Hematopoietic multipotent progenitor cell (in vitro differentiated cells): ENCODE measurements around the gene SPDYE3. TPM values are rescaled to one million over a fixed set of nuclear protein-coding genes. Genes with fewer than 3 reads are reported as not detected.
"Not testable (repeated sequence)": the region's sequence is repeated elsewhere in the genome, so short reads cannot be mapped to it uniquely, and the experiment has no call there.

Experiments
- DNase-seq, 3 donors: peaks; one replicate each; pipeline ENCODE4 v3.0.0-alpha.2; 2011 to 2015; ENCODE audit warnings: low read depth in 2 of 3, low spot score in 2 of 3
- total RNA-seq: library from RNA; depleted of rRNA; stranded (reverse); fragments of >200 nt; gene quantifications from one replicate; pipeline ENCODE4 v1.2.3, GENCODE V29; 2012

Gene SPDYE3
- total RNA-seq, 1 donor: not detected

- not testable (repeated sequence) for DNase-seq
These were observed 20.1 kb upstream of the SPDYE3 start for GRCh38 chr7:100287191-100287969.

GRCh38 chr7:100288258-100288657 lies 19.2 kb upstream of the SPDYE3 start:
- DNase-seq: not testable (repeated sequence)

DNA sequence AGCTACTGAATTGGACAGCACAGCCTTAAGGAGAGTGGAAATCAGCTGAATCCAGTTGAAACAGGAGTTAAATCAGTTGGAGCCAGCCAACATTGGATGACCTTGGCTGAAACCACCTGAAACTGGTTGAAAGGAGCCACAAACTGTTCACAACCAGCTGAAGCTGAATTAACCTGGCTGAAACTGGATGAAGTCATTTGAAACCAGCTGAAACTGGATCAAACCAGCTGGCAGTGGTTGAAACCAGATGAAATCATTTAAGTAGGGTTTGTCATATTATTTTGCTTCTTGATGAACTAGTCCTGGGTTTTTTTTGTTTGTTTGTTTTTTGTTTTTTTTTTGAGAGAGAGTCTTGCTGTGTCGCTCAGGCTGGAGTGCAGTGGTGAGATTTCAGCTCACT lies 15.3 kb upstream of the SPDYE3 start:
- DNase-seq: not testable (repeated sequence)

- not testable (repeated sequence) for DNase-seq
These were observed 12.2 kb upstream of the SPDYE3 start for GRCh38 chr7:100295269-100295668.

- not testable (repeated sequence) for DNase-seq
These were observed 9.5 kb upstream of the SPDYE3 start for GRCh38 chr7:100297852-100298631.

GRCh38 chr7:100298632-100298895 lies 8.9 kb upstream of the SPDYE3 start:
- not testable (repeated sequence) for DNase-seq

DNA sequence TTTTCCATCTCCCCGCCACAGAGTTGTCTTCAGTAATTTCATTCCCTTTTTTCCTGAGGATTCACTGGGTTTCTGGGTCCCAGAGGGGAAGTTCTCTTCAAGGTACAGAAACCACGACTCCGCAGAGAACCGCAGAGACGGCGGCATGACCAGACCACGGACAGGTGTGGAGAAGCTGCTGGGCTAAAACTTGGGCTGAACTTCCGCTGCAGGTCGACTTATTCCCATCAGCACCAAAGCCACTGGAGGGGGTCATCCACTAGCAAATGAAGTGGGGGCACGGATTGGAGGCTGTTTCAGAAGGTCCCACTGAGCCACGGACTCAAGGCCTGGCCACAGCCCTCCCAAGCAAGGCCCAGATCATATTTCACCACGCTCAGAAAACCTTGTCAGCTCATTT lies 3.0 kb upstream of the SPDYE3 start:
- not testable (repeated sequence) for DNase-seq

DNA sequence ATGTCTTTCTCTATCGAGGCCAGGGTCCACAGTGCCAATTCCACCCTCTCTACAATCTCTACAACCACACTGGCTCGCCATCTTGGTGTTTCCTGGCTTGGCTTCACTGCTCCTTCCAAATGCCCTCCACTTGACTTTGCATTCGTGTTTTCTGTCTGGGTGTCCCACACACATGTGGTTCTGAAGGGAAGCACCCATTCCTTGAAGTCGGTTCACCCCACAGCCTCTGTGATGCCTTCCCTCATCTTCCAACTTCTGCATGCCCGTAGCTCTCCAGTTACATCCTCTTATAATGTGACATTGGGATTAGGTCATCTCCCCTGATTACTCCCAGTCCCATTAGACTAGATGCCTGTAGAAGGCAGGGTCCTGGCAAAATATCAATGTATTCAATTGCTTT lies 10.8 kb downstream of the SPDYE3 start:
- not testable (repeated sequence) for DNase-seq

- DNase-seq: not testable (repeated sequence)
These were observed 14.1 kb downstream of the SPDYE3 start for GRCh38 chr7:100321648-100322047.

DNA sequence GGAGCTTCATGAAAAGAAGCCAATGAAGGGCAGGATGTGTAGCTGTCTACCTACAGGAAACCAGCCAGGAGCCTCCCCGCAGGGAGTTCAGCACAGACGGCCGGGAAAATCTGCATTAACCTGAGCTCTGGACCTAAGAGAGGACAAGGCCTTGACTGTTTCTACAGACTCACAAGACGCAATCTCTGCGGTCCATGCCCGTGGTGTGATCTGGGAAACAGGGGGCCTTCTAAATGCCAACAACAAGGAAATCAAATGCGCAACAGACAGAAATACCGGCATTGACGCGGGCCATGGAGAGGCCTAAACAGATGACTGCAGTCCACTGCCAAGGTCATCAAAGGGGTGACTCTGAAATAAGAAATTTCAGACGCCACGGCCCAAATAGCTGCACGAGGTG lies 16.7 kb downstream of the SPDYE3 start:
- DNase-seq: not testable (repeated sequence)

DNA sequence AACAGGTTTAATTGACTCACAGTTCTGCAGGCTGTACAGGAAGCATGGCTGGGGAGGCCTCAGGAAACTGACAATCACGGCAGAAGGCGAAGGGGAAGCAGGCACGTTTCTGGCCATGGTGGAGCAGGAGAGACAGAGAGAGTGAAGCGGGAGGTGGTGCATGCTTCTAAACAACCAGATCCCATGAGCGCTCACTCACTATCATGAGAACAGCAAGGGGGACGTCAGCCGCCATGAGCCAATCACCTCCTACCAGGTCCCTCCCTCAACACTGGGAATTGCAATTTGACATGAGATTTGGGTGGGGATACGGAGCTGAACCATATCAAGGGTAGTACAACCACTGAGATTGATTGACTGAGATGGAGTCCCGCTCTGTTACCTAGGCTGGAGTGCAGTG lies 18.2 kb downstream of the SPDYE3 start:
- not testable (repeated sequence) for DNase-seq

DNA sequence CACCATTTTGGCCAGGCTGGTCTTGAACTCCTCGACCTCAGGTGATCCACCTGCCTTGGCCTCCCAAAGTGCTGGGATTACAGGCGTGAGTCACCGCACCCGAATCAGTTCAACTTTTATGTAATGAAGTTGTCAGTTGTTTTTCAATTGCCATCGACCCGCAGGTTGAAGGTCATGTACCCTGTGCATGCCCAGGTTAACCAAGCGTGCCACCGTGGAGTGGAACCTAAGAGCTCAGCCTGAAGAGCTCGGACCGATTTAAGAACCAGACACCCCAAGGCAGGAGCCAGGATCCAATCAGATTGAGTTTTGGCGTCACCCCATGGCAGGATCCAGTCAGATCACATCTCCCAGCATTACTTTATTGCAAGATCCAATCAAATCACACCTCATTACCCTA lies 19.4 kb downstream of the SPDYE3 start:
- not testable (repeated sequence) for DNase-seq

GRCh38 chr7:100335566-100336466 lies 28.3 kb downstream of the SPDYE3 start:
- DNase-seq: peak; percentile 61 to 90 (median 89)

DNA sequence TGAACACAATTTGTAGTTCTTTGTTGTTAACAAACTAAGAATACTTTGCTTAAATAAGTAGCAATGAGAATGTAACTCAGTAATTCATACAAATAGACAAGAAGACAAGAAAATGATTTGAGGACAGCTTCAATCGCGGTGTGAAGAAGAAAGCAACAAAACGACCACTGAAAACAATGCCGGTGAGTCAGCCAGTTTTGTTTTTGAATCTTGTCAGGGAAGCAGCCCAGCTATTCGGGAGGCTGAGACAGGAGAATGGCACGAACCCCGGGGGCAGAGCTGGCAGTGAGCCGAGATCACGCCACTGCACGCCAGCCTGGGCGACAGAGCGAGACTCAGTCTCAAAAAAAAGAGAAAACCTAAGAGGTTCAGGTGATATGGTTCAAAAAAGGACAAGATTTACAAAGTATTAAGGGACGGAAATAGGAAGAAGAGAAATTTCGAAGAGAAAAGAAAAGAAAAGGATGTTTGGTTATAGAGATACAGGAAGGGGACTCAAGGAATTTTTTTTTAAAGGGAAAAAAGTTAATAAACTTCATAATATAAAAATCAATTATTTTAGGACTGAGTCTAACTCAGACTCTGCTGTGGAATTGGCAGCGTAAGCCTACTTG lies 30.7 kb downstream of the SPDYE3 start:
- not testable (repeated sequence) for DNase-seq

DNA sequence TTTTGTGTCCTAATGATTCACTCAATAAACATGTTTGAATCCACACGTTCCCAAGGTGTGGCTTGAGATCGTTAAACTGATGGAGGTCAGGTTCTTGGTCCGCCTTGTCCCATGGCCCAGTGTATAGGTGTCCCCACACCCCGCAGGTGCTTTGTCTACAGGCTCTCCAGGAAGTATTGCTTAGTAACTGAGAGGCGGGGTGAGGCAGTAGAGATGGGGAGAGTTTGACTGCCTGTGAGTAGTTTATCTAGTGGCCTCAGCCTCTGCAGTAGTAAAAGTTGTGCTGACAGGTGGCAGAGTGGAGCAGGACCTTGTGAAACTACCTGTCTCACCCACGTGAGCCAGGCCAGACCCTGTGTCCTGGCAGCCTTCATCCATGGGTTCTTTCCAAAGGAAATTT lies 33.8 kb downstream of the SPDYE3 start:
- not testable (repeated sequence) for DNase-seq

DNA sequence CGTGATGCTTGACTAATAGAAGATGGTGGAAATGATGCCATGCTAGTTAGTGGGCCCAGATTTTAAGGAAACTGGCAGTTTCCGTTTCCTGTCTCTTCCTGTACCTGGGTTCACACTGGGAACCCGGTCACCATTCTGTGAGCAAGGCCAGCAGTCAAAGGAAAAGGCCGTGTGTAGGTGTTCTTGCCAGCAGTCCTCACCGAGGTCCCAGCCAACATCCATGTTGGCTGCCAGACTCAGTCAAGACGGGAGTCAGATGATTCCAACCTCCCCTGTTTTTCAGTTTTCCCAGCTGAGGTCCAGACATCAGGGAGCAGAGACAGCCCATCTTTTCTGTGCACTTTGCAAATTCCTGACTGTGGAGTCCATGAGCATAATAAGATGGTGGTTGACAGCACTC lies 35.3 kb downstream of the SPDYE3 start:
- no peak for DNase-seq

DNA sequence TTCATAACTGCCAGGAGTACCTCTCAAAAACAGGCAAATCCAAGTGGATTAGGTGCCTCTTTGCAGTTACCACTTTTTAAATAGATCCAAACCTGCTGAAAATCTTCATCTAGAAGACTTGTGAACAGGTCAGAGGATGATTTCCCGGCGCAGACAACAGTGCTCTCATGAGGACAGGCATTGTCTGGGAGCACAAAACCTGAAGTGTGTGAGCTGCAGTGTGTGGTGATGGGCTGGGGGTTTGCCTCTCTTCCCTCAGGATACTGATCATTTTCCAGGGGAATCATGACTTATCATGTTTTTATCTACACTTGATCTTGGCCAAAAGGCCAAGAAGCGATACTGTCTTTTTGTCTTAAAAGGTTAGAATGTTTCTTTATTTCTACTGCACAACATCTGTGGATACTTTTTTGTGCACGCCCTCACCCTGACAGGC lies 36.6 kb downstream of the SPDYE3 start:
- not testable (repeated sequence) for DNase-seq

GRCh38 chr7:100344560-100345287 lies 37.2 kb downstream of the SPDYE3 start:
- peak; percentile 41 to 62 (median 55) for DNase-seq

- peak in 2 of 3 donors; percentile 35 to 43 for DNase-seq
These were observed 37.8 kb downstream of the SPDYE3 start for GRCh38 chr7:100345288-100345672.

- DNase-seq: no peak
These were observed 39.4 kb downstream of the SPDYE3 start for GRCh38 chr7:100346921-100347320.
